Measurements from ENCODE around the gene MSRB3.
"Not testable (repeated sequence)": the region's sequence is repeated elsewhere in the genome, so short reads cannot be mapped to it uniquely, and the experiment has no call there.

Gene MSRB3

GRCh38 chr12:65278576-65279368 is at the start of gene MSRB3:
Gene MSRB3 (plus strand): TSS chr12:65278683. CDS start chr12:65308580, 29,897 bp downstream.
- DNase-seq = no peak

- DNase-seq = no peak
Measured at GRCh38 chr12:65229441-65229840, 49.0 kb upstream of the MSRB3 start.

GRCh38 chr12:65232476-65233077 is 45.9 kb upstream of the MSRB3 start:
- DNase-seq = no peak

- no peak for DNase-seq
Measured at GRCh38 chr12:65237153-65237552, 41.3 kb upstream of the MSRB3 start.

GRCh38 chr12:65238609-65239008 is 39.9 kb upstream of the MSRB3 start:
- DNase-seq = no peak

- DNase-seq = no peak
Measured at GRCh38 chr12:65248656-65249633, 29.5 kb upstream of the MSRB3 start.

- DNase-seq = no peak
Measured at GRCh38 chr12:65252515-65252914, 26.0 kb upstream of the MSRB3 start.

GRCh38 chr12:65257986-65258385 is 20.5 kb upstream of the MSRB3 start:
- no peak for DNase-seq

GRCh38 chr12:65259501-65259900 is 19.0 kb upstream of the MSRB3 start:
- no peak for DNase-seq

GRCh38 chr12:65263777-65264176 is 14.7 kb upstream of the MSRB3 start:
- no peak for DNase-seq

- DNase-seq = no peak
Measured at GRCh38 chr12:65266408-65266807, 12.1 kb upstream of the MSRB3 start.

GRCh38 chr12:65269603-65270002 is 8.9 kb upstream of the MSRB3 start:
- DNase-seq = no peak

- DNase-seq = no peak
Measured at GRCh38 chr12:65274602-65275272, 3.7 kb upstream of the MSRB3 start.

GRCh38 chr12:65275627-65276026 is 2.9 kb upstream of the MSRB3 start:
- no peak for DNase-seq

GRCh38 chr12:65276916-65277530 is 1.5 kb upstream of the MSRB3 start:
- DNase-seq = no peak

GRCh38 chr12:65277994-65278575 is 398 bp upstream of the MSRB3 start:
- DNase-seq = no peak

GRCh38 chr12:65279369-65280112 is 1.1 kb downstream of the MSRB3 start:
- DNase-seq = no peak

- no peak for DNase-seq
Measured at GRCh38 chr12:65280306-65280705, 1.8 kb downstream of the MSRB3 start.

GRCh38 chr12:65282840-65283239 is 4.4 kb downstream of the MSRB3 start:
- DNase-seq = no peak

GRCh38 chr12:65285532-65285931 is 7.0 kb downstream of the MSRB3 start:
- DNase-seq = not testable (repeated sequence)

GRCh38 chr12:65287426-65287825 is 8.9 kb downstream of the MSRB3 start:
- DNase-seq = no peak

Data from activated effector memory CD4-positive, alpha-beta T cell treated with Interleukin-2 at 50 U/mL for 16 hours (primary cell).